Right atrium auricular region (tissue), 2 donors: Measurements from ENCODE around the gene EHHADH. TPM values are rescaled to one million over a fixed set of nuclear protein-coding genes. Genes with fewer than 3 reads are reported as not detected.

ENCODE experiments used
- DNase-seq: peaks from one replicate; pipeline ENCODE4 v3.0.0-alpha.2; 2019; ENCODE audit warnings: low spot score
- H3K27ac ChIP-seq, 2 donors: fragments of 200-600 bp; sonication (generic); 1 replicate in 1 of 2; 2 replicates in 1 of 2; pipeline ENCODE4 v1.5.1; 2016 to 2019
- H3K27me3 ChIP-seq, 2 donors: fragments of 200-600 bp; sonication (generic); one replicate each; pipeline versions ENCODE4 v1.5.1 to v1.6.0; 2017 to 2019
- H3K36me3 ChIP-seq: fragments of 200-600 bp; sonication (generic); one replicate; pipeline ENCODE4 v1.5.1; 2016
- H3K4me1 ChIP-seq, 2 donors: fragments of 200-600 bp; sonication (generic); one replicate each; pipeline versions ENCODE4 v1.5.1 to v1.6.0; 2017 to 2019
- H3K4me3 ChIP-seq, 2 donors: fragments of 200-600 bp; sonication (generic); 1 replicate in 1 of 2; 2 replicates in 1 of 2; pipeline ENCODE4 v1.5.1; 2017 to 2019; ENCODE audit warnings: mild to moderate bottlenecking in 1 of 2, moderate library complexity in 1 of 2
- H3K9me3 ChIP-seq, 2 donors: fragments of 200-600 bp; sonication (generic); one replicate each; pipeline ENCODE4 v1.5.1; 2019
- CTCF ChIP-seq, 2 donors: fragments of 200-600 bp; sonication (generic); IDR thresholded peaks; one replicate each; pipeline ENCODE4 v1.5.1; 2019; ENCODE audit warnings: antibody characterized with exemption in 2 of 2
- total RNA-seq, 2 donors: library from RNA; depleted of rRNA; stranded (reverse); fragments of >200 nt; gene quantifications; one replicate each; pipeline ENCODE4 v1.1.0, GENCODE V29; 2016

EHHADH gene
- total RNA-seq, 2 donors from 2014 or later: 3.6 to 24.3 TPM

GRCh38 chr3:185153861-185154629 is 99.8 kb downstream of the EHHADH start:
- peaks cover 0 to 12% of the 10 kb centered on the region in 2 donors for H3K4me1 ChIP-seq
- no peaks in the 10 kb centered on the region for H3K36me3 ChIP-seq
- DNase-seq: no peak
- no peak for TF ChIP-seq CTCF (IDR thresholded peaks at IDR 0.05)
- no peak overlapping the region for H3K27ac ChIP-seq
- no peaks in the 10 kb centered on the region for H3K27me3 ChIP-seq
- peak overlapping the region in 1 of 2 donors; percentile 67 for H3K4me3 ChIP-seq
- no peaks in the 10 kb centered on the region for H3K9me3 ChIP-seq

GRCh38 chr3:185153171-185153771 is 100.6 kb downstream of the EHHADH start:
- H3K4me1 ChIP-seq: peaks cover 0 to 12% of the 10 kb centered on the region in 2 donors
- peak overlapping the region; percentile 18 to 37 for H3K27ac ChIP-seq
- H3K4me3 ChIP-seq: peak overlapping the region; percentile 50 to 67
- DNase-seq: no peak
- no peaks in the 10 kb centered on the region for H3K36me3 ChIP-seq
- no peak for TF ChIP-seq CTCF (IDR thresholded peaks at IDR 0.05)
- no peaks in the 10 kb centered on the region for H3K27me3 ChIP-seq
- H3K9me3 ChIP-seq: no peaks in the 10 kb centered on the region

- no peaks in the 10 kb centered on the region for H3K36me3 ChIP-seq
- peak within 1 kb of the TSS; percentile 79 to 83 for H3K27ac ChIP-seq
- peak; percentile 61 for DNase-seq
- peak within 1 kb of the TSS; percentile 50 to 67 for H3K4me3 ChIP-seq
- peaks cover 0 to 12% of the 10 kb centered on the region in 2 donors for H3K4me1 ChIP-seq
- no peaks in the 10 kb centered on the region for H3K27me3 ChIP-seq
- no peak for TF ChIP-seq CTCF (IDR thresholded peaks at IDR 0.05)
- no peaks in the 10 kb centered on the region for H3K9me3 ChIP-seq
Observed at GRCh38 chr3:185152410-185153170, 101.3 kb downstream of the EHHADH start, which contains the start of gene C3orf70. Gene C3orf70, minus strand, starts transcription at chr3:185153060. Its CDS starts 237 bp downstream, at chr3:185152823.

- H3K27ac ChIP-seq: peak overlapping the region; percentile 79 to 83
- H3K36me3 ChIP-seq: no peaks in the 10 kb centered on the region
- peak overlapping the region; percentile 50 to 67 for H3K4me3 ChIP-seq
- no peak for TF ChIP-seq CTCF (IDR thresholded peaks at IDR 0.05)
- no peaks in the 10 kb centered on the region for H3K27me3 ChIP-seq
- no peaks in the 10 kb centered on the region for H3K9me3 ChIP-seq
- DNase-seq: no peak
- peaks cover 0 to 12% of the 10 kb centered on the region in 2 donors for H3K4me1 ChIP-seq
Observed at GRCh38 chr3:185151964-185152409, 101.9 kb downstream of the EHHADH start.

- Histone ChIP-seq H3K27ac (peak overlapping the region; percentile 79 to 83), H3K9me3 (no peaks in the 10 kb centered on the region), H3K4me1 (peaks cover 0 to 12% of the 10 kb centered on the region in 2 donors), H3K36me3 (no peaks in the 10 kb centered on the region), H3K27me3 (no peaks in the 10 kb centered on the region), H3K4me3 (peak overlapping the region; percentile 50 to 67)
- DNase-seq: no peak
- TF ChIP-seq CTCF (IDR thresholded peaks at IDR 0.05): no peak
Observed at GRCh38 chr3:185151101-185151963, 102.5 kb downstream of the EHHADH start.
